GM18526 (cell line): ENCODE results near the gene UBE2E2.

Experiments used
- POLR2A ChIP-seq: IDR thresholded peaks from 3 replicates; pipeline ENCODE4 v1.6.1; 2011; ENCODE audit not compliant: insufficient read length; ENCODE audit errors: extremely low read depth

The UBE2E2 gene

GRCh38 chr3:23213813-23214212 lies 10.7 kb downstream of the UBE2E2 start:
- no peak for TF ChIP-seq POLR2A

GRCh38 chr3:23217872-23218554 lies 14.9 kb downstream of the UBE2E2 start:
- no peak for TF ChIP-seq POLR2A

DNA sequence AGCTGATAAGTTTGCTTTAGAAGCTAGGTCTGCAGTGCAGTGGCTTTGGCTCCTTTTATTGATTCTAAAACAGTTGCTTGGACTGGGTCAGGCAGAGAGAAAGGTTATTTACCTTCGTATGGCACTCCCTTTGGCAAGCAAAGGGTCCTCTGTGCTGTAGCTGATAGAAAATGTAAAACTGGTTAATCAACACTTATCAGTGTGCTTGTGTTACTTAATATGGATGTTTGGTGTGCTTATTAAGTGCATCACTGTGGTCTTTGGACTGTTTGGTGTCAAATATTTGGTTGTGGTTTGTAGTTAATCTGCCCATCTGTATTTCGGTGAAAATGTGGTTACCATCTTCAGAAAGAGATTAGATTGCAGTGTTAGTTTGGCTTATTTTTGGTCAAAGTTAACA lies 16.0 kb downstream of the UBE2E2 start:
- no peak for TF ChIP-seq POLR2A

GRCh38 chr3:23219552-23219951 lies 16.4 kb downstream of the UBE2E2 start:
- no peak for TF ChIP-seq POLR2A

- TF ChIP-seq POLR2A, result no peak
Measured at GRCh38 chr3:23221136-23221535, 18.0 kb downstream of the UBE2E2 start.

DNA sequence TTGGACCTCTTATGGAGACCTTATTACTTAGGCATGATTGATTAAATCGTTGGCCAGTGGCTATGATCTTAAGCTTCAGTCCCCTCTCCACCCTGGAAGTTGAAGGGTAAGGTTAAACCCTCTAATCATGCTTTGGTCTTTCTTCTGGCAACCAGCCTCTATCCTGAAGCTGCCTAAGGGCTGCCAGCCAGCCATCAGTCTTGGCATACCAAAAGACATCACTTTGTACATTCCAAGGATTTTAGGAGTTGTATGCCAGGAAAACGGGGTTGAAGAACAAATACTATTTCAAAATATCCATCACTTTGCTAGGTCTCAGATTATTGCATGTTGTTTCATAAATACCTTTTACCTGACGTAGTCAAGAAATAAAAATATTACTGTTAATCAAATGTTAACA lies 28.9 kb downstream of the UBE2E2 start:
- TF ChIP-seq POLR2A, result no peak

DNA sequence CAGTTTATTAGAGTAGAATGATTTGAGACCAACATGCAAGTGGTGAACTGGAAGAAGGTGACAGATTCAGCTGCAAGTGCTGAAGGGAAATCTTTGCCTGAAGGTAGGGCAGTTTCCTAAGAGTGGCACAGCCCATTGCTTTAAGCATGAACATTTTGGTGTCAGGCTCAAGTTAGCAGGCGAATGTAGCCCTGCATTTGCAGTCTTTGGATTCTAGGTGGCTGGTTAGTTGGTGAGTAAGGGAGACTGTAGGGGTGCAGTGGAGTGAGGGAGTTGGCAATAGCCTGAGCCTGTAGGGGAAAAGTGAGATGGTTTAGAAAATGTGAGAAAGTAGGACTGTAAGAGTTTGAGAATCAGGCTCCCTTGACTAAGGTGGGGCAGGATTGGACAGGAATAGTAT lies 29.7 kb downstream of the UBE2E2 start:
- TF ChIP-seq POLR2A, result no peak

- TF ChIP-seq POLR2A, result no peak
Measured at GRCh38 chr3:23235264-23235663, 32.1 kb downstream of the UBE2E2 start.

DNA sequence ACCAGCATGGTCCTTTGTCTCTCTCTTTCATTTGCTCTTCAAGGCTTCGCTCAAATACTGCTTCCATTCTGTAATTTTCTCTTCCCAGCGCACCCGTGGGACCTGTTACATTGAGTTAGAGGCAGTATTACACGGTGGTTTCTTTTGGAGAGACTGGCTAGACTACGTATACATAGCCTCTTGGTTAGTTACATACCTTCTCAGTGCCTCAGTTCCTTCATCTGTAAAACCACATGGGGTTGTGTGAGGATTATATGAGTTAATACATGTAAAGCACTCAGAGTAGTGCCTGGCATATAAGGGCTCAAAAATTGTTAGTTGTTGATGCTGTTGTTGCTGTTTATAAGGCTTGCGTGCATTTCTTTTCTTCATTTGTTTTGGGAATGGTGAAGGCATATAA lies 33.8 kb downstream of the UBE2E2 start:
- TF ChIP-seq POLR2A, result no peak

- TF ChIP-seq POLR2A, result no peak
Measured at GRCh38 chr3:23238156-23238555, 35.0 kb downstream of the UBE2E2 start.

DNA sequence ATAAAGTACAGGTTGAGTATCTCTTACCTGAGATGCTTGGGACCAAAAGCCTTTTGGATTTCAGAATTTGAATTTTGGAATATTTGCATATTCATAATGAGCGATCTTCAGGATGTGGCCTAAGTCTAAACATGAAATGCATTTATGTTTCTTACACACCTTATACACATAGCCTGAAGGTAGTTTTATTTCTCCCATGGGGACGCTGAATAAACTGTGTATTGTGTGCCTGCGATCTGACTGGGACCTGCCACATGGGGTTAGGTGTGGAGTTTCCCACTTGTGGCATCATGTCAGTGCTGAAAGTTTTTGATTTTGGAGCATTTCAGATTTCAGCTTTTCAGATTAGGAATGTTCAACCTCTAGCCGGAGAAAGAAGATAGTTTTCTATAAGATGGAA lies 35.5 kb downstream of the UBE2E2 start:
- no peak for TF ChIP-seq POLR2A

- TF ChIP-seq POLR2A, result no peak
Measured at GRCh38 chr3:23239211-23240068, 36.3 kb downstream of the UBE2E2 start.

DNA sequence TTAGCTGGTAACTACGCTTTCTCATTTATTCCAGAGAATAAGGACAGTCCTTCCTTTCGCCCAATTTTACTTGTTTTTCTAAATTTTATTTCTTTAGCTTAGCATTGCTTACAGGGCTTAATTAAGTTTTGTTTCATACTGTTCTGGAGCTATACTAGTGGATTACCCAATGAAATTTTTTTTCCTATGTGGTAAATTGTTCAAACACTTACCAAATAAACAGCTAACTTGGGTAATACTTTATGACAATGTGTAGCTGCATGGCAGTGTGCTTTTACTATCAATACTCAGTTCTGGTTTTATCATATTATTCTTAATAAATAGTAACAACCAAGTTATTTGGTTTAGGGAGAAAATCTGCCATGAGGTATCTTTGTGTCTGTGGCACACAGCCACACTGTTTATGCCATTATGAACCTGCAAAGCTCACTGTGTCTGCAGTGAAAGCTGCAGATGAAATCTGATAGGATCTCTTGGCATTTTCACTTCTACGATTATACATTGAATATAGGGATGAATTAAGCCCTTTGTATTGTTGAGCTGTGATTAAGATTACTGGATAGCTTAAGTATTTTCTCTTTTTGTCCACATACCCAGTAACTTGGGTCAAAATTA lies 37.2 kb downstream of the UBE2E2 start:
- TF ChIP-seq POLR2A, result no peak

GRCh38 chr3:23241256-23241655 lies 38.1 kb downstream of the UBE2E2 start:
- no peak for TF ChIP-seq POLR2A

GRCh38 chr3:23242106-23242505 lies 39.0 kb downstream of the UBE2E2 start:
- TF ChIP-seq POLR2A, result no peak

DNA sequence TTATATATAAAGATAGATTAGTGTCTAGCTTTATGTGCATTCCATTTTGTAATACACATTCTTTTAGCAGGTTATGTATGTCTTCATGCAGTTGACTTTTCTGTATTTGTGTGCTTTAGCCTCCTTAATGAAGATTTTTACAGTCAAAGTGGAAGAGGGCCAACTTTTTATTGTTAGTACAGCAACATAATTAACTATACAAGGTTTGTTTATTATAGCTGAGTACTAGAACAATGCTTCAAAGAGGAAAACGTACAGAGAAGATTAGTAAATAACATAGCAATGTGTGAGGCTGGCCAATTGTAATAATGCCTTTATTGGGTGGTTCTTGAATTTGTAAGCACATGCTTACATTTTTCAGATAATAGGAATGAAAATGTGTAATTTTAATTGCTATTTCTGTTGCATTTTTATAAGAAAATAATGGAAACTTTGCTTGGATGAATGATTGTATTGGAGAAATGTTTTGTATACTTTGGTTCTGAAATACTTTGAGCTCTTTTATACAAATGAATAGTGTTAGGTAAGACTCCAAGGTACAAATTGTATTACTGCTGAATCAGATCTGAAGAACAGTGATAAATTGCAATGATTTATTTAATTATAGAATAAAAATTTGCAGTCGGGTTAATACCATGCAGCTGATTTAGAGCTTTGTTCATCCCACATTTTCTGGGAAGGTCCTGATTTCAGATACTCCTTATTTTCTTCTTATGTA lies 41.4 kb downstream of the UBE2E2 start:
- TF ChIP-seq POLR2A, result no peak

DNA sequence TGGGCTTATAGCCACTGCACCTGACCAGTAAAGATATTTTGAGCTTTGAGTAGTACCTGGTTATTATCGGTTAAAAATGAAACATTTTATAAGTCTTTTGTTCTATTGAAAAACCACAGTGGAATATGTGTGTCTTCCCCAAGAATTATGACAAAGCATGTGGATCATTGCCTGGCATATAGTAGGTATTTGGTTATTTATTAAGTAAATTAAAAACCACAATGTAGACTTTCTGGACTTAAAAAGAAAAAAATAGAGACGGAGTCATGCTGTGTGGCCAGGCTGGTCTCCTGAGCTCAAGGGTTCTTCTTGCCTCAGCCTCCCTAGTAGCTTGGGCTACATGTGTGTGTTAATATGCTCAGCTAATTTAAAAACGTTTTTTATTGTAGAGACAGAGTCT lies 43.5 kb downstream of the UBE2E2 start:
- TF ChIP-seq POLR2A, result no peak
